SK-N-SH (cell line): ENCODE measurements around the gene ASIC2.
"Not testable (repeated sequence)": the region's sequence is repeated elsewhere in the genome, so short reads cannot be mapped to it uniquely, and the experiment has no call there.

Source experiments
- CHD2 ChIP-seq: fragments of 150-350 bp; IDR thresholded peaks from 2 replicates; pipeline ENCODE4 v1.6.1; 2018; ENCODE audit warnings: low read length; ENCODE audit not compliant: partially characterized antibody
- FOXM1 ChIP-seq: IDR thresholded peaks from 2 replicates; pipeline ENCODE4 v1.4.0; 2012; ENCODE audit warnings: low read depth, mild to moderate bottlenecking
- NRF1 ChIP-seq: IDR thresholded peaks from 2 replicates; pipeline ENCODE4 v1.6.1; 2012; ENCODE audit warnings: low read depth, mild to moderate bottlenecking, low read length
- SMC3 ChIP-seq: IDR thresholded peaks from 2 replicates; pipeline ENCODE4 v1.6.1; 2012; ENCODE audit warnings: low read depth, low read length, improper control_type of control experiment
- TAF1 ChIP-seq: IDR thresholded peaks from 2 replicates; pipeline ENCODE4 v1.6.1; 2012; ENCODE audit warnings: low read depth, mild to moderate bottlenecking, low read length, moderate library complexity, borderline replicate concordance
- TF ChIP-seq, protein P1 (sequence below): fragments of 200-600 bp; sonication (generic); IDR thresholded peaks from 2 replicates; pipeline ENCODE4 v1.6.1; 2017; ENCODE audit warnings: antibody characterized with exemption, mild to moderate bottlenecking, moderate library complexity

DNA sequence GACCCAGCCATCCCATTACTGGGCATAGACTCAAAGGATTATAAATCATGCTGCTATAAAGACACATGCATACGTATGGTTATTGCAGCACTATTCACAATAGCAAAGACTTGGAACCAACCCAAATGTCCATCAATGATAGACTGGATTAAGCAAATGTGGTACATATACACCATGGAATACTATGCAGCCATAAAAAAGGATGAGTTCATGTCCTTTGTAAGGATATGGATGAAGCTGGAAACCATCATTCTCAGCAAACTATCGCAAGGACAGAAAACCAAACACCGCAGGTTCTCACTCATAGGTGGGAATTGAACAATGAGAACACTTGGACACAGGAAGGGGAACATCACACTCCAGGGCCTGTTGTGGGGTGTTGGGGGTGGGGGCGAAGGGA lies 323.9 kb downstream of the ASIC2 start:
- TF ChIP-seq TAF1, FOXM1, CHD2, NRF1, SMC3: not testable (repeated sequence)
- TF ChIP-seq, protein P1, sequence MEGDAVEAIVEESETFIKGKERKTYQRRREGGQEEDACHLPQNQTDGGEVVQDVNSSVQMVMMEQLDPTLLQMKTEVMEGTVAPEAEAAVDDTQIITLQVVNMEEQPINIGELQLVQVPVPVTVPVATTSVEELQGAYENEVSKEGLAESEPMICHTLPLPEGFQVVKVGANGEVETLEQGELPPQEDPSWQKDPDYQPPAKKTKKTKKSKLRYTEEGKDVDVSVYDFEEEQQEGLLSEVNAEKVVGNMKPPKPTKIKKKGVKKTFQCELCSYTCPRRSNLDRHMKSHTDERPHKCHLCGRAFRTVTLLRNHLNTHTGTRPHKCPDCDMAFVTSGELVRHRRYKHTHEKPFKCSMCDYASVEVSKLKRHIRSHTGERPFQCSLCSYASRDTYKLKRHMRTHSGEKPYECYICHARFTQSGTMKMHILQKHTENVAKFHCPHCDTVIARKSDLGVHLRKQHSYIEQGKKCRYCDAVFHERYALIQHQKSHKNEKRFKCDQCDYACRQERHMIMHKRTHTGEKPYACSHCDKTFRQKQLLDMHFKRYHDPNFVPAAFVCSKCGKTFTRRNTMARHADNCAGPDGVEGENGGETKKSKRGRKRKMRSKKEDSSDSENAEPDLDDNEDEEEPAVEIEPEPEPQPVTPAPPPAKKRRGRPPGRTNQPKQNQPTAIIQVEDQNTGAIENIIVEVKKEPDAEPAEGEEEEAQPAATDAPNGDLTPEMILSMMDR = not testable (repeated sequence)
